KMS-11 (cell line): ENCODE measurements around the gene SPATA31D3.

ENCODE experiments used
- H2AFZ ChIP-seq: fragments of 200-600 bp; sonication (generic); 2 replicates; pipeline ENCODE4 v1.6.1; 2016; ENCODE audit warnings: antibody characterized with exemption, mixed run types, low read depth
- H3K27ac ChIP-seq: fragments of 200-600 bp; sonication (generic); 2 replicates; pipeline ENCODE4 v1.6.1; 2016; ENCODE audit warnings: mild to moderate bottlenecking, mixed run types
- H3K27me3 ChIP-seq: fragments of 200-600 bp; sonication (generic); 2 replicates; pipeline ENCODE4 v1.6.1; 2017; ENCODE audit warnings: mild to moderate bottlenecking, low read depth, mixed run types, moderate library complexity; ENCODE audit not compliant: insufficient read depth
- H3K36me3 ChIP-seq: fragments of 200-600 bp; sonication (generic); 2 replicates; pipeline ENCODE4 v1.6.1; 2017; ENCODE audit warnings: mild to moderate bottlenecking, mixed run types; ENCODE audit not compliant: insufficient read depth
- H3K4me1 ChIP-seq: fragments of 200-600 bp; sonication (generic); 2 replicates; pipeline ENCODE4 v1.6.1; 2016; ENCODE audit warnings: mild to moderate bottlenecking, low read depth, mixed run types; ENCODE audit not compliant: poor library complexity, severe bottlenecking
- H3K4me2 ChIP-seq: fragments of 200-600 bp; sonication (generic); 2 replicates; pipeline ENCODE4 v1.7.0; 2016; ENCODE audit warnings: mild to moderate bottlenecking, mixed run types
- H3K4me3 ChIP-seq: fragments of 200-600 bp; sonication (generic); IDR thresholded peaks from 2 replicates; pipeline ENCODE4 v1.6.1; 2017; ENCODE audit warnings: low read depth, low read length, mixed read lengths; ENCODE audit not compliant: insufficient read depth
- H3K79me2 ChIP-seq: fragments of 200-600 bp; sonication (generic); 2 replicates; pipeline ENCODE4 v1.6.1; 2016; ENCODE audit warnings: low read depth, mixed run types; ENCODE audit not compliant: insufficient read depth
- H3K9ac ChIP-seq: fragments of 200-600 bp; sonication (generic); 2 replicates; pipeline ENCODE4 v1.6.1; 2016; ENCODE audit warnings: mild to moderate bottlenecking, mixed run types
- H4K20me1 ChIP-seq: fragments of 200-600 bp; sonication (generic); 2 replicates; pipeline ENCODE4 v1.6.1; 2016; ENCODE audit warnings: mild to moderate bottlenecking, mixed run types; ENCODE audit not compliant: insufficient read depth
- CTCF ChIP-seq: fragments of 200-600 bp; sonication (generic); conservative IDR thresholded peaks from 2 replicates; pipeline ENCODE4 v1.6.1; 2017; ENCODE audit warnings: low read depth, mild to moderate bottlenecking, antibody characterized with exemption, low read length, moderate library complexity, mixed read lengths

Gene SPATA31D3

DNA sequence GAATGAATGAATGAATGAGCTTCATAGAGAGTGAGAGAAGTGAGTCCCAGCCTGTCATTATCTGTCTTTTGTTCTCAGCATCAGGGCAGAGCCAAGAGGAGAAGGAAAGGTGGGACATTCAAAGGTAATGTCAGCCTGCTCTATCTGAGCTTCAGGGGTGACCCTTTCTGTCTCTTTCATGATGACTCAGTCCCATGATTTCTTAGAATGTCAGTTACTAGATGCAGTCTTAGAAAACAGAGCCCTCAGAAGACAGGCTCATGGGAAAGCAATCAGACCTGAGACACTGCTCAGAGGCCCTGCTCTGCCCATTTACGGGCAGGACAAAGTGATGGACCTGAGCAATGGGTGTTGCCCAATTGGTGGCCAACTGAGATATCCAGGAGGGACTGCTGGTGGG, 46.4 kb downstream of the SPATA31D3 start:
- Histone ChIP-seq H3K4me1 (no peaks in the 10 kb centered on the region), H3K27ac (no peak overlapping the region), H3K4me2 (no peak overlapping the region), H3K36me3 (no peaks in the 10 kb centered on the region), H3K4me3 (no peak overlapping the region), H3K9ac (no peak overlapping the region), H3K27me3 (no peaks in the 10 kb centered on the region), H3K79me2 (no peaks in the 10 kb centered on the region), H2AFZ (no peak overlapping the region), H4K20me1 (no peaks in the 10 kb centered on the region)
- no peak for TF ChIP-seq CTCF

DNA sequence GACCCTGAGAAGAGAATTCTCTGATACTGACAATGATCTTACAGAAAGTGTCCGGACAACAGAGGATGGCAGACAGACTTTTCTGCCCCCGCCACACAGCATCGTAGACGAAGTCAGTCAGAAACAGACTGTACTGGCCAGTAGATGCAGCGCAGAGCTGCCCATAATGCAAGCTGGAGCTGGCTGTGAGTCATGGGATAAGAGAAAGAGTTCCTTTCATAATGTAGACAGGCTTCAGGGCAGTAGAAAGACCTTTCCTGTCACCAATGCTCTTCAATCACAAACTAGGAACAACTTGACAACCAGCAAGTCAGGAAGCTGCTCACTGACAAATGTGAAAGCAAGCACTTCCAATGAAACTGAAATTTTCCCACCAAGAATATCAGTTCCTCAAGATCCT, 50.4 kb downstream of the SPATA31D3 start:
- Histone ChIP-seq H3K36me3 (no peaks in the 10 kb centered on the region), H3K27me3 (no peaks in the 10 kb centered on the region), H3K79me2 (no peaks in the 10 kb centered on the region), H3K27ac (no peak overlapping the region), H3K9ac (no peak overlapping the region), H3K4me2 (no peak overlapping the region), H4K20me1 (no peaks in the 10 kb centered on the region), H3K4me3 (no peak overlapping the region), H3K4me1 (no peaks in the 10 kb centered on the region), H2AFZ (no peak overlapping the region)
- no peak for TF ChIP-seq CTCF
